AG04449 (cell line): ENCODE data around the gene ZNF770.

Experiments used
- CTCF ChIA-PET: fragments of 350-600 bp; formaldehyde crosslinking; extraction: SDS; loops from one replicate; lab custom pipeline; 2021; ENCODE audit warnings: antibody characterized with exemption; lab: Yijun Ruan, JAX
- POLR2A ChIA-PET: fragments of 400-600, 350-600 bp; formaldehyde crosslinking; extraction: SDS; loops from one replicate; lab custom pipeline; 2020; ENCODE audit warnings: antibody characterized with exemption, inconsistent platforms; lab: Yijun Ruan, JAX
- DNase-seq: peaks from one replicate; pipeline ENCODE4 v3.0.0-alpha.2; 2010; ENCODE audit warnings: low read depth, low spot score
- H3K4me3 ChIP-seq: 2 replicates; pipeline ENCODE4 v1.5.1; 2011; ENCODE audit warnings: low read depth, mild to moderate bottlenecking, control low read depth, low read length
- CTCF ChIP-seq: IDR thresholded peaks from one replicate; pipeline ENCODE4 v1.5.1; 2011; ENCODE audit warnings: mild to moderate bottlenecking, moderate library complexity, low read length, control low read depth, inconsistent platforms; ENCODE audit not compliant: insufficient read depth; ENCODE audit errors: missing control alignments

The ZNF770 gene

GRCh38 chr15:35014241-35014640, 26.2 kb upstream of the ZNF770 start:
- H3K4me3 ChIP-seq = no peak overlapping the region
- ChIA-PET POLR2A (no interaction called here), CTCF (no interaction called here)
- TF ChIP-seq CTCF = no peak
- no peak for DNase-seq

DNA sequence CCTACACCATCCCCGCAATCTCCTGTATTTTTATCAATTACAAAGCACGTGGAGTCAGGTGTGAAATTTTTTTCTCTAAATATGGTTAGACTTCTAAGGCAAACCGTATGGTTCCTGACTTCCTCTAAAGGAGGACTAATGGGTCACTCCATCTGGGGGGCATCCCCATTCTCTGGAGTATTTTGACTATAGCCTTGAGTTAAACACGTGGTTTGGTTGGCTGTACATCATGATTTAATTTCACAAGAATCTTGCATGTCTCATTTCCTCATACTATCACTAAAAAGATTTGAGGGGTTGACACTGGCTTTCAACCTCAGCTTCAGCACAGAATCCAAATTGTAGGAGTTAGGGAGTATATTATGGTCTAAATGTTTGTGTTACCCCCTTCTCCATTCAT, 25.3 kb upstream of the ZNF770 start:
- TF ChIP-seq CTCF = no peak
- no peak for DNase-seq
- H3K4me3 ChIP-seq = no peak overlapping the region
- POLR2A ChIA-PET = no interaction called here
- CTCF ChIA-PET = no interaction called here

GRCh38 chr15:35007397-35007796, 19.3 kb upstream of the ZNF770 start:
- POLR2A ChIA-PET = no interaction called here
- TF ChIP-seq CTCF = no peak
- CTCF ChIA-PET = interaction anchor here (0.9 kb wide), 1 partner anchor 12 kb away, joined by 3 read pairs; no protein-coding TSS in a partner anchor
- no peak overlapping the region for H3K4me3 ChIP-seq
- no peak for DNase-seq

GRCh38 chr15:35005933-35006332, 17.8 kb upstream of the ZNF770 start:
- POLR2A ChIA-PET = no interaction called here
- CTCF ChIA-PET = no interaction called here
- H3K4me3 ChIP-seq = no peak overlapping the region
- TF ChIP-seq CTCF = no peak
- DNase-seq = no peak

DNA sequence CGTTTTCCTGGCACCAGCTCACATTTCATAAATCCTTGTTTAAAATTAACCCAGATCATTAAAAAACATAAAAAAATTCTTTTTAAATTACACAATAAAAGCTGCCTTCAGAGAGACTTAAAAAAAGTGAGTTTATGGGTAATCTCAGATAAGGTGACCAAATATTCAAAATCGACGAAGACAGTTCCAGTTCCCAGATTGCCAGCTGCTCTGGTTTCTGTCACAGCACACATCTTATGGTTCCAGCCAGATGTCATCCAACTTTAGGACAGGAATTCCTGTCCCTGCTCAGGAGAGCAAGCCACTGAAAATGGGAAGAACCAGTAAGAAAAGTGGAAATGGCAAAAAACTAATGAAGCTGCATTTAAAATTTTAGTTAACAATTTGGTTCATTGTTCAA, 15.8 kb upstream of the ZNF770 start:
- no peak for DNase-seq
- ChIA-PET CTCF (no interaction called here), POLR2A (no interaction called here)
- no peak overlapping the region for H3K4me3 ChIP-seq
- TF ChIP-seq CTCF = no peak

DNA sequence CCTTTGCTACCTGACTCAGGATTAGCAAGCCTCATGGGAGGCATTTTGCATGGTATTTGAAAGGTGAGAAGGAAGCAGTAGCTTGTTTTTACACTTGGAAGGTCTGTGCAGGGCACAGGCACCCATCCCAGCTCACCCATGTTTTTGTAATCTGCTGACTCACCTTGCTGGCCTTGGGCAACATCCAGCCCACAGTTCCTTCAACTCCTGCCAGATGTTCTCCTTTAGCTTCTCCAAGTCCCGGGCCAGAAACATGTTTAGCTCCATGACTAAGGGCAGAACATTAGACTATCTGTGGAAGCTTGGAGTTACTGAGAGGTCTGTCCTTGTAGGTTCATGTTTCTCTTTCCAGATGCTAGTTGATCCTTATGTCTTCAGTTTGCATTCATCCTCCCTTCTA, 12.4 kb upstream of the ZNF770 start:
- no peak for DNase-seq
- no peak overlapping the region for H3K4me3 ChIP-seq
- ChIA-PET POLR2A (interaction anchor here (2.9 kb wide), 1 partner anchor 12 kb away, joined by 15 read pairs; the partner anchor contains the start of gene ZNF770), CTCF (interaction anchor here (1.7 kb wide), 1 partner anchor 19 kb away, joined by 3 read pairs; no protein-coding TSS in a partner anchor)
- TF ChIP-seq CTCF = no peak
